ENCODE results near the gene CRACDL. TPM values are rescaled to one million over a fixed set of nuclear protein-coding genes. Genes with fewer than 3 reads are reported as not detected.
"Not testable (repeated sequence)": the region's sequence is repeated elsewhere in the genome, so short reads cannot be mapped to it uniquely, and the experiment has no call there.

Gene CRACDL
- polyA plus RNA-seq, 4 donors, result 2.7 to 3.7 (median 3.1) TPM

DNA sequence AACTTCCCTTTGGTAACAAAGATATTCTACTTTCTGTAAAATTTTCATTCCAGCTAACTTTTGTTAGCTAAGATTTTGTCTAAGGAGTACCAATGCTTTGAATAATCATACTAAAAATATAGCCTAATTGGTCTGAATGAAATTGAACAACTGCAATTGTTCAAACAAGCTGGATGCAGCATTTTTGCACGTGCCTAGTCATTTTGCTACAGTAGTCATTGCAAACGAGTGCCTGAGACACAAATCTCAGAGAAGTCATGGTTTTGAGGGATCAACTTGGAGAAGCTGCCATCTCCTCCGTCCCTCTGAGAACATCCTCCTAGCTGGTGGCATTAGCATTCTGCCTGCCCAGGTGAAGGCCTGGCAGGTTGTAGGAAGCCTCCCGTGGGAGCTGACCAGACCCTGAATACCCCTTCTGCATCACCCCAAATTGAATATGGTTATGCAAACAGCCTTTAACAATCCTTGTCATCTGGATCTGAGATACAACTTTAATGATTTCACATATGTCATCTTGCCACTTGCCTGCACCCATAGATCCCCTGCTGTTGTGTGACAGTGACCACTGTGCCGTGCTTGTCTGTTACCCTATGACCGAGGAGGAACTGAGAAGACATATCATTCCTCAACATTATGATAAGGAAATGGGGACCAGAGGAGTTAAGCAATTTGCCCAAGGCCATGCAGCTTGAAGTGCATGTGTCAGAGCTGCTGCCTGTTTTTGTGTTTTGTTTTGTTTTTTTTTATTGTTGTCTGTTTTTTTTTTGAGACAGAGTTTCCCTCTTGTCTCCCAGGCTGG, 176.0 kb downstream of the CRACDL start:
- no peak for DNase-seq (ENCODE audit: low read depth in 4 of 4, low spot score in 2 of 4)

DNA sequence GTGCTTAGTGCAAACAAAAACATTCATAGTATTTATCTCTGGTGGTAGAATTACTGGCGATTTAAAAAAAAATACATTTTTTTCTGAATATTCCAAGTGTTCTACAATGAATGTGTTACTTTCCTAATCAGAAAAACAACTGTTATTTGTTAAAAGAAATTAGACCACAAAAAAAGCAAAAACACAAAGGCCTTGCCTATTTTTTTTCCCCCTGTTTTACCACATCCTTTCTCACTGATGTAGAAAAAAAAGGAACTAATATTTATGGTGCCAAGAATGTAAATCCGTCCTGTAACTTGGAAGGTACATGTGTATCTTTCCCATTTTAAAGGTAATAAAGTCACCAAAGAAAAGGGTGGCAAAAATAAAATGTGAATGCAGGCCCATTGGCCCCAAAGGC, 176.7 kb downstream of the CRACDL start:
- DNase-seq (ENCODE audit: low read depth in 4 of 4, low spot score in 2 of 4), result no peak

DNA sequence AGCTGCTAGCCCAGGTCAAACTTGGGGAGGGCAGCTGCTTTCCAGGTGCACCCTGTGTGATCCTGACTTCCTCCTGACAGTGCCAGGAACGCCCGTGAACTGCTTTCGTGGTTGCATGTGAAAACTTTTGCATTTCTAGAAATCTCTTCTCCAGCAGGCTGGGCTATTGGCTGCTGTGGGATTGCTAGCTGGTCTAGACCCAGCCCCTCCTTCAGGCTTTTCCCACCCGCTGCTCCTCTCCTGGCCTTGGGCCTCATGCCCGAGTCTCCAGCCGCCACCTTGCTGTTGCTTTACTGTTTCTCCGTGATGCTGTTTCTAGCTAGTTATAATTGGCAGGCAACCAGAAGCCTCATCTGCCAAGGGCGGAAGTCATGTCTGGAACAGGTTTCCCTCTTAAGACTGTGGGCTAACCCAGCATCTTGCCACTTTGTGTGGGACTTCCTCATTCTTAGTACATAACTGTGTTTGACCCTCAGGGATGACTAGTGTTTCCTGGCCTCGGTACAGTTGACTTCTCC, 178.1 kb downstream of the CRACDL start:
- DNase-seq (ENCODE audit: low read depth in 4 of 4, low spot score in 2 of 4), result no peak

DNA sequence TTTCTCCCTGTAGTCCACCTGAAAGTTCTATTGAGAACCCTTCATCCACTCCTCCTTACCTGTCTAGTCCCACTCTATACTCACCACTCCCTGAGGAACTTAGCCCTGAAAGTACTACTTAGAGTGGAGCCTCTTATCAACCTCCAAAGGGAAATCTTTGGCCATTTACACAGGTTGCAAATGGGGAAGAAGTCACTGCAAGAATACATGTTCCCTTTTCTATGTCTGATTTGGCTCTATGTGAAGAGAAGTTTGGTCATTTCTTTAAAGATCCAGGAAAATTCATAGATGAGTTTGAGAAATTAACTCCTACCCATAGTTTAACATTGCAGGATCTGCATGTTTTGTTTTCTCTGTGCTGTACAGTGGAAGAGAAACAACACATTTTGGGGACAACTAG, 182.2 kb downstream of the CRACDL start:
- DNase-seq (ENCODE audit: low read depth in 4 of 4, low spot score in 2 of 4), result no peak

- DNase-seq (ENCODE audit: low read depth in 4 of 4, low spot score in 2 of 4), result not testable (repeated sequence)
Measured at GRCh38 chr2:98752711-98753110, 183.3 kb downstream of the CRACDL start.

DNA sequence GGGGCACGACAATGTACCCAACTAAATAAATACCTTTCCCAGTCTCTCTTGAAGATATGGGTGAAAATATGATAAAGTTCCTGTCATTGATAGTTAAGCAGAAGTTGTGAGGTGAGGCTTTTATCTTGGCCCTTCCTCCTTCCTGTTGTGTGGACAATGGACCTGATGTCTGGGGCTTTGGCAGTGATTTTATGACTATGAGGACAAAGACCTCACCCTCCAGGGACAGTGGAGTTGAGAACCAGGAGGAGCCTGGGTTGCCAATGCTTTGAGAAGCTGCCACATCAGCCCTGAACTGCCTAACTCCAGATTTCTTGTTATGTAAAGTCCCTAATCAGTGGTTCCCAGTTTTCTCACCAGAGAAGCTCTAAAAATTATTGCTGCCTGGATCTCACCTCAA, 184.3 kb downstream of the CRACDL start:
- no peak for DNase-seq (ENCODE audit: low read depth in 4 of 4, low spot score in 2 of 4)

DNA sequence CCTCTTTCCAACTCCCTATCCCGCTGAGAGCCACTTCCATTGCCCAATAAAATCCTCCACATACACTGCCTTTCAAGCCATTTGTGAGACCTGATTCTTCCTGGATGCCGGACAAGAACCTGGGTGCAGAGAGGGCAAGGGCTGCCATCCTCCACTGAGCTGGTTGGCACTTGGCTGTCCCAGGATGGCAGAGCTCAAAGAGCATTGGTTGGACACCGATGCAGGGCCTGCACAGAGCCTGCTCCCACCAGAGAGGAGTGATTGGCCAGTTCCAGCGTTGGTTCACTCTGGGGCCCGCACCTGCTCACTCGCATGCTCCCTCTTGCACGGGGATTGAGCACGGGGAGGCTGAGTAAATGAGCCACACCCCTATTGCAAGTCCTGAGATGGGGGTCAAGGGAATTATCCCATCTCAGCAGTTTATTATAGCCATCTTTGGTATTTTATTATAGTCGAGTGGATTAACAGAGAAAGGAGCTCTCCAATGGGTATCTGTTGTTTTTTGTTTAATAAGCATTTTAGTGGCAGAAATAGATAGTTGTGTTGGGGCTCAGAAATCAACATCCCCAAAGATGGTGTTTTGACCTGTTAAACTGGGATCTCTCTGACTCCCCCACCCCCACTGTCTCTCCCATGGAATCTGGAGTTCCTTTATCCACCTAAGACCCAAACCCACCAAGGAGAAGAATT, 185.3 kb downstream of the CRACDL start:
- no peak for DNase-seq (ENCODE audit: low read depth in 4 of 4, low spot score in 2 of 4)

DNA sequence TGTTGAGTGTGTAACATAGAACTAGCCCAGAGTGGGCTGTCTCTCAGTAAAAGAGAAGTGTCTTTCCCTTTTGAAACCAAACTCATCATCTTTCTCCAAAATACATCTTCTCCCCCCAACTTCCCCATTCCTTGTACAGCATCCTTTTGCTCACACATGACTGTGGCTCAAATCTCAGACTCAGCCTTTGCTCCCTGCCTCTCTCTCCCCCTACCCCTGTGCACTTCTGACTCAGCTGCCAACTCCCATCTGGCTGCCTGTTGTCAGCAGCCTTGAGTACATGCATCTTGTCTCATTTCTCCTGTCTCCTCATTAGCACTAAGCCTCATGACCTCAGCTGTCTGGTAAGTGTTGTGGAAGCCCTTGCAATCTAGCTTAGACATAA, 187.0 kb downstream of the CRACDL start:
- no peak for DNase-seq (ENCODE audit: low read depth in 4 of 4, low spot score in 2 of 4)

DNA sequence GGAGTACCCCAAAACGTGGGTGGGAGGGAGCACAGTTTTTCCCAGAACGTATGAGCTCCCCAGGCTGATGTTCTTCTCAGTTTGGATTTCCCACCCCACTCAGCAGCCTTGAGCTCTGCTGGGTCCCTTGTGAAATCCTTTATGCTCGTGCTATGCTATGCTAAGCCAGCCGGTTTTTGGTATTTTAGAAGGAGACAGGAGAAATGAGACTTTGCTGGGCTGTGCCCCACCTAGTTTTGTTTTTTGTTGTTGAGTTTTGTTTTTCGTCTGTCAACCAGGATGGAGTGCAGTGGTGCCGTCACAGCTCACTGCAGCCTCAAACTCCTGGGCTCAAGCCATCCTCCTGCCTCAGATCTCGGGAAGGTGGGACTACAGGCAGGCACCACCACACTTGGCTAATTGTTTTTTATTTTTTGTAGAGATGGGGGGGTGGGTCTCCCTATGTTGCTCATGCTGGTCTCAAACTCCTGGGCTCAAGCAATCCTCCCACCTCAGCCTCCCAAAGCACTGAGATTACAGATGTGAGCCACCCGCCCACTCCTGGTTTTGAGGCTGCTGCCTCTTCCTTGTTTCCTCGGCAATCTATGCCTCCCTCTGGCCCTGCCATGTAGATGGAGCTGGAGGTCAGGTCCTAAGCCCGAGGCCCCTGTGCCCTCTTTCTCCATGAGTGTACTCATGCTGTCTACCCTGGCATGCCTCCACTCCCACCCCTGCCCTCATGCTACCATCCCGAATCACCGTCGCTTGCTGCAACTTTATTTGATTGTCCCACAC, 187.5 kb downstream of the CRACDL start:
- no peak for DNase-seq (ENCODE audit: low read depth in 4 of 4, low spot score in 2 of 4)

DNA sequence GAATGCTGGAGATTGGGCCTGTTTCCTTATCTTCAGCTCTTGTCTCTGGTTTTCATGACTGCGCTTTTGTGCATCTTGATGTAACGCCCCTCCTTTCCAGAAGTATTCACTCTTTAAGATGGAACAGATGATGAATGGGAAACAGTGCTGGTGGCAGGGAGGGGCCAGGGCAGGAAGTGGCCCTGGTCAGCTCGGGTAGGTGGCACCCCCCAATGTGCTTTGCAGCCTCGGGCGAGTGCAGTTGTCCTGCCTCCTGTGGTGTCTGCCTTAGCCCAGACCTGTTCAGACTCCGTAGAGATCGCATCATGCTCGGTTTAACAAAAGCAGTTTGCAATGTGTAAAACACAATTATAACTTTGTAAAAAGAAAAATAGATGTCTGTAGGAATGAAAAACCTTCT, 188.1 kb downstream of the CRACDL start:
- DNase-seq (ENCODE audit: low read depth in 4 of 4, low spot score in 2 of 4), result no peak

GRCh38 chr2:98746426-98746825, 189.6 kb downstream of the CRACDL start:
- no peak for DNase-seq (ENCODE audit: low read depth in 4 of 4, low spot score in 2 of 4)

GRCh38 chr2:98744595-98744994, 191.4 kb downstream of the CRACDL start:
- no peak for DNase-seq (ENCODE audit: low read depth in 4 of 4, low spot score in 2 of 4)

Other genes starting within 250 kb of the CRACDL start
- gene MGAT4A, start 205.1 kb downstream of the CRACDL start, polyA plus RNA-seq (ENCODE audit: insufficient read length in 4 of 4), result 10 to 100 TPM; 23.1 to 35.9 (median 29.2) TPM
- 10 to 100 TPM in 3 of 4 donors, 1 to 10 TPM in 1; 9.1 to 12.6 (median 11.0) TPM for gene C2orf15, start 205.5 kb upstream of the CRACDL start, polyA plus RNA-seq (ENCODE audit: insufficient read length in 4 of 4)
- 10 to 100 TPM in 3 of 4 donors, 1 to 10 TPM in 1; 8.5 to 18.7 (median 15.5) TPM for gene TSGA10, start 218.7 kb upstream of the CRACDL start, polyA plus RNA-seq (ENCODE audit: insufficient read length in 4 of 4)
- 10 to 100 TPM; 10.3 to 17.2 (median 14.8) TPM for gene LIPT1, start 218.7 kb upstream of the CRACDL start, polyA plus RNA-seq (ENCODE audit: insufficient read length in 4 of 4)
- gene MITD1, start 244.8 kb upstream of the CRACDL start, polyA plus RNA-seq (ENCODE audit: insufficient read length in 4 of 4), result 10 to 100 TPM; 41.8 to 62.1 (median 49.8) TPM
- 10 to 100 TPM; 43.4 to 53.6 (median 52.3) TPM for gene MRPL30, start 245.0 kb upstream of the CRACDL start, polyA plus RNA-seq (ENCODE audit: insufficient read length in 4 of 4)

All from left renal cortex interstitium (tissue), 4 donors.